Breast epithelium (tissue), 3 donors: Measurements from ENCODE around the gene CAMK2D.

Source experiments
- CTCF ChIP-seq, 3 donors: fragments of 450-650 bp; IDR thresholded peaks; one replicate each; pipeline ENCODE4 v1.5.1; 2016 to 2017; ENCODE audit warnings: antibody characterized with exemption in 3 of 3, mild to moderate bottlenecking in 3 of 3, moderate library complexity in 3 of 3
- POLR2AphosphoS5 ChIP-seq, 3 donors: sonication (generic); formaldehyde crosslinking; IDR thresholded peaks; one replicate each; pipeline ENCODE4 v1.6.1; 2017; ENCODE audit warnings: antibody characterized with exemption in 3 of 3

- TF ChIP-seq CTCF (IDR thresholded peaks at IDR 0.05) (no peak), POLR2AphosphoS5 (IDR thresholded peaks at IDR 0.05) (no peak)
Measured at GRCh38 chr4:113602646-113603228, 158.8 kb downstream of the CAMK2D start.
